ES-I3 (cell line): Measurements from ENCODE around the gene ANKS1B.

Source experiments
- H3K36me3 ChIP-seq: 2 replicates; pipeline ENCODE4 v1.6.1; 2013; ENCODE audit warnings: mild to moderate bottlenecking, low read length, control low read depth, moderate library complexity; ENCODE audit not compliant: insufficient read depth
- H3K4me1 ChIP-seq: 2 replicates; pipeline ENCODE4 v1.6.1; 2013; ENCODE audit warnings: mild to moderate bottlenecking, control low read depth, low read length; ENCODE audit not compliant: insufficient read depth
- H3K9ac ChIP-seq: 2 replicates; pipeline ENCODE4 v1.6.1; 2013; ENCODE audit warnings: low read depth, mild to moderate bottlenecking, low read length, moderate library complexity
- H3K9me3 ChIP-seq: 2 replicates; pipeline ENCODE4 v1.6.1; 2013; ENCODE audit warnings: mild to moderate bottlenecking, low read length, moderate library complexity; ENCODE audit not compliant: control insufficient read depth, insufficient read depth

Gene ANKS1B

GRCh38 chr12:98750511-98750910, 1234.2 kb downstream of the ANKS1B start:
- no peaks in the 10 kb centered on the region for H3K36me3 ChIP-seq
- no peak overlapping the region for H3K9ac ChIP-seq
- no peaks in the 10 kb centered on the region for H3K4me1 ChIP-seq
- no peaks in the 10 kb centered on the region for H3K9me3 ChIP-seq

- H3K9me3 ChIP-seq = no peaks in the 10 kb centered on the region
- no peak overlapping the region for H3K9ac ChIP-seq
- no peaks in the 10 kb centered on the region for H3K4me1 ChIP-seq
- no peaks in the 10 kb centered on the region for H3K36me3 ChIP-seq
These were observed 1236.3 kb downstream of the ANKS1B start for GRCh38 chr12:98748463-98748862.

GRCh38 chr12:98745578-98746391, 1239.0 kb downstream of the ANKS1B start:
- Histone ChIP-seq H3K36me3 (no peaks in the 10 kb centered on the region), H3K9ac (peak overlapping the region; percentile 41; the same call in 1 of the 2 replicates), H3K9me3 (no peaks in the 10 kb centered on the region), H3K4me1 (peaks cover 12% of the 10 kb centered on the region; the same call in 1 of the 2 replicates)

GRCh38 chr12:98744680-98745079, 1240.1 kb downstream of the ANKS1B start:
- peaks cover 12% of the 10 kb centered on the region; the same call in 1 of the 2 replicates for H3K4me1 ChIP-seq
- no peaks in the 10 kb centered on the region for H3K36me3 ChIP-seq
- no peak overlapping the region for H3K9ac ChIP-seq
- no peaks in the 10 kb centered on the region for H3K9me3 ChIP-seq

GRCh38 chr12:98743362-98743953, 1241.3 kb downstream of the ANKS1B start:
- Histone ChIP-seq H3K9ac (no peak overlapping the region), H3K9me3 (no peaks in the 10 kb centered on the region), H3K4me1 (peaks cover 12% of the 10 kb centered on the region; the same call in 1 of the 2 replicates), H3K36me3 (no peaks in the 10 kb centered on the region)

GRCh38 chr12:98741556-98742265, 1243.0 kb downstream of the ANKS1B start:
- H3K4me1 ChIP-seq = peaks cover 12% of the 10 kb centered on the region; the same call in 1 of the 2 replicates

GRCh38 chr12:98741196-98741555, 1243.6 kb downstream of the ANKS1B start:
- H3K9ac ChIP-seq = no peak overlapping the region

More at GRCh38 chr12:98741556-98742265, 1243.0 kb downstream of the ANKS1B start:
- Histone ChIP-seq H3K9ac (no peak overlapping the region), H3K36me3 (no peaks in the 10 kb centered on the region), H3K9me3 (no peaks in the 10 kb centered on the region)

GRCh38 chr12:98740751-98741150, 1244.0 kb downstream of the ANKS1B start:
- Histone ChIP-seq H3K36me3 (no peaks in the 10 kb centered on the region), H3K4me1 (peaks cover 12% of the 10 kb centered on the region; the same call in 1 of the 2 replicates)

More at GRCh38 chr12:98741196-98741555, 1243.6 kb downstream of the ANKS1B start:
- Histone ChIP-seq H3K9me3 (no peaks in the 10 kb centered on the region), H3K4me1 (peaks cover 12% of the 10 kb centered on the region; the same call in 1 of the 2 replicates), H3K36me3 (no peaks in the 10 kb centered on the region)

GRCh38 chr12:98738539-98738938, 1246.2 kb downstream of the ANKS1B start:
- no peaks in the 10 kb centered on the region for H3K9me3 ChIP-seq
- no peak overlapping the region for H3K9ac ChIP-seq
- H3K36me3 ChIP-seq = no peaks in the 10 kb centered on the region
- H3K4me1 ChIP-seq = peaks cover 12% of the 10 kb centered on the region; the same call in 1 of the 2 replicates

More at GRCh38 chr12:98740751-98741150, 1244.0 kb downstream of the ANKS1B start:
- H3K9me3 ChIP-seq = no peaks in the 10 kb centered on the region
- no peak overlapping the region for H3K9ac ChIP-seq

- no peaks in the 10 kb centered on the region for H3K36me3 ChIP-seq
- no peaks in the 10 kb centered on the region for H3K9me3 ChIP-seq
- no peak overlapping the region for H3K9ac ChIP-seq
- H3K4me1 ChIP-seq = peaks cover 12% of the 10 kb centered on the region; the same call in 1 of the 2 replicates
These were observed 1246.7 kb downstream of the ANKS1B start for GRCh38 chr12:98738002-98738401.

- no peak overlapping the region for H3K9ac ChIP-seq
- H3K36me3 ChIP-seq = no peaks in the 10 kb centered on the region
- H3K9me3 ChIP-seq = no peaks in the 10 kb centered on the region
- H3K4me1 ChIP-seq = peaks cover 10% of the 10 kb centered on the region; the same call in 1 of the 2 replicates
These were observed 1247.4 kb downstream of the ANKS1B start for GRCh38 chr12:98737322-98737712.

GRCh38 chr12:98736352-98737321, 1248.1 kb downstream of the ANKS1B start:
- no peaks in the 10 kb centered on the region for H3K9me3 ChIP-seq
- H3K9ac ChIP-seq = no peak overlapping the region
- peaks cover 3% of the 10 kb centered on the region; the same call in 1 of the 2 replicates for H3K4me1 ChIP-seq
- H3K36me3 ChIP-seq = no peaks in the 10 kb centered on the region

- Histone ChIP-seq H3K9ac (no peak overlapping the region), H3K4me1 (no peaks in the 10 kb centered on the region), H3K36me3 (peaks cover 4% of the 10 kb centered on the region; the same call in 1 of the 2 replicates), H3K9me3 (no peaks in the 10 kb centered on the region)
These were observed 1248.9 kb downstream of the ANKS1B start for GRCh38 chr12:98735821-98736220.
